ENCODE data around the gene TXNDC15.
"Not testable (repeated sequence)": the region's sequence is repeated elsewhere in the genome, so short reads cannot be mapped to it uniquely, and the experiment has no call there.

- TF ChIP-seq CTCF (conservative IDR thresholded peaks at IDR 0.05); EZH2 (IDR thresholded peaks at IDR 0.05; ENCODE audit: low read depth): not testable (repeated sequence)
Measured at GRCh38 chr5:134880937-134881336, 6.8 kb downstream of the TXNDC15 start.

Data from PC-9 (cell line).